KMS-11 (cell line): ENCODE measurements around the gene SPATA3.

Experiments used
- H2AFZ ChIP-seq: fragments of 200-600 bp; sonication (generic); 2 replicates; pipeline ENCODE4 v1.6.1; 2016; ENCODE audit warnings: antibody characterized with exemption, mixed run types, low read depth
- H3K27ac ChIP-seq: fragments of 200-600 bp; sonication (generic); 2 replicates; pipeline ENCODE4 v1.6.1; 2016; ENCODE audit warnings: mild to moderate bottlenecking, mixed run types
- H3K27me3 ChIP-seq: fragments of 200-600 bp; sonication (generic); 2 replicates; pipeline ENCODE4 v1.6.1; 2017; ENCODE audit warnings: mild to moderate bottlenecking, low read depth, mixed run types, moderate library complexity; ENCODE audit not compliant: insufficient read depth
- H3K36me3 ChIP-seq: fragments of 200-600 bp; sonication (generic); 2 replicates; pipeline ENCODE4 v1.6.1; 2017; ENCODE audit warnings: mild to moderate bottlenecking, mixed run types; ENCODE audit not compliant: insufficient read depth
- H3K4me1 ChIP-seq: fragments of 200-600 bp; sonication (generic); 2 replicates; pipeline ENCODE4 v1.6.1; 2016; ENCODE audit warnings: mild to moderate bottlenecking, low read depth, mixed run types; ENCODE audit not compliant: poor library complexity, severe bottlenecking
- H3K4me2 ChIP-seq: fragments of 200-600 bp; sonication (generic); 2 replicates; pipeline ENCODE4 v1.7.0; 2016; ENCODE audit warnings: mild to moderate bottlenecking, mixed run types
- H3K4me3 ChIP-seq: fragments of 200-600 bp; sonication (generic); IDR thresholded peaks from 2 replicates; pipeline ENCODE4 v1.6.1; 2017; ENCODE audit warnings: low read depth, low read length, mixed read lengths; ENCODE audit not compliant: insufficient read depth
- H3K79me2 ChIP-seq: fragments of 200-600 bp; sonication (generic); 2 replicates; pipeline ENCODE4 v1.6.1; 2016; ENCODE audit warnings: low read depth, mixed run types; ENCODE audit not compliant: insufficient read depth
- H3K9ac ChIP-seq: fragments of 200-600 bp; sonication (generic); 2 replicates; pipeline ENCODE4 v1.6.1; 2016; ENCODE audit warnings: mild to moderate bottlenecking, mixed run types
- H4K20me1 ChIP-seq: fragments of 200-600 bp; sonication (generic); 2 replicates; pipeline ENCODE4 v1.6.1; 2016; ENCODE audit warnings: mild to moderate bottlenecking, mixed run types; ENCODE audit not compliant: insufficient read depth
- TF ChIP-seq, protein P1 (sequence below): fragments of 200-600 bp; sonication (generic); conservative IDR thresholded peaks from 2 replicates; pipeline ENCODE4 v1.6.1; 2017; ENCODE audit warnings: low read depth, mild to moderate bottlenecking, antibody characterized with exemption, low read length, moderate library complexity, mixed read lengths

Gene SPATA3

DNA sequence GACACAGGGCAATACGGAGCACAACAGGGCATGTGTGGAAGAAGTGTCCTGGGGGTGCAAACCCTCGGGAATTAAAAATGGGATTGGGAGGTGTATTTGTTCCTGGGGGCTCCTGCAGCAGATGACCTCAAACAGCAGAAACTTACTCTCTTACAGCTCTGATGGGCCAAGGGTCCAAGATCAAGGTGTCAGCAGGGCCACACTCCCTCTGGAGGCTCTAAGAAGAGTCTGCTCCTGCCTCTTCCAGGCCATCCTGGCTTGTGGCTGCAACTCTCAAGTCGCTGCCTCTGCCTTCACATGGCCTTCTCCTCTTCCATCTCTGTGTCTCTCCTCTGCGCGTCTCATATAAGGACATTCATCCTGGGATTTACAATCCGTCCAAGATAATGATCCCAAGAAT, 12.4 kb upstream of the SPATA3 start:
- TF ChIP-seq, protein P1, sequence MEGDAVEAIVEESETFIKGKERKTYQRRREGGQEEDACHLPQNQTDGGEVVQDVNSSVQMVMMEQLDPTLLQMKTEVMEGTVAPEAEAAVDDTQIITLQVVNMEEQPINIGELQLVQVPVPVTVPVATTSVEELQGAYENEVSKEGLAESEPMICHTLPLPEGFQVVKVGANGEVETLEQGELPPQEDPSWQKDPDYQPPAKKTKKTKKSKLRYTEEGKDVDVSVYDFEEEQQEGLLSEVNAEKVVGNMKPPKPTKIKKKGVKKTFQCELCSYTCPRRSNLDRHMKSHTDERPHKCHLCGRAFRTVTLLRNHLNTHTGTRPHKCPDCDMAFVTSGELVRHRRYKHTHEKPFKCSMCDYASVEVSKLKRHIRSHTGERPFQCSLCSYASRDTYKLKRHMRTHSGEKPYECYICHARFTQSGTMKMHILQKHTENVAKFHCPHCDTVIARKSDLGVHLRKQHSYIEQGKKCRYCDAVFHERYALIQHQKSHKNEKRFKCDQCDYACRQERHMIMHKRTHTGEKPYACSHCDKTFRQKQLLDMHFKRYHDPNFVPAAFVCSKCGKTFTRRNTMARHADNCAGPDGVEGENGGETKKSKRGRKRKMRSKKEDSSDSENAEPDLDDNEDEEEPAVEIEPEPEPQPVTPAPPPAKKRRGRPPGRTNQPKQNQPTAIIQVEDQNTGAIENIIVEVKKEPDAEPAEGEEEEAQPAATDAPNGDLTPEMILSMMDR = no peak
- Histone ChIP-seq H3K36me3 (no peaks in the 10 kb centered on the region), H3K4me2 (peak overlapping the region; percentile 23; the same call in 1 of the 2 replicates), H3K4me1 (peaks cover 93% of the 10 kb centered on the region), H3K27me3 (no peaks in the 10 kb centered on the region), H3K4me3 (no peak overlapping the region), H4K20me1 (no peaks in the 10 kb centered on the region), H2AFZ (no peak overlapping the region), H3K9ac (no peak overlapping the region), H3K27ac (peak overlapping the region; percentile 61; the same call in 1 of the 2 replicates), H3K79me2 (no peaks in the 10 kb centered on the region)

DNA sequence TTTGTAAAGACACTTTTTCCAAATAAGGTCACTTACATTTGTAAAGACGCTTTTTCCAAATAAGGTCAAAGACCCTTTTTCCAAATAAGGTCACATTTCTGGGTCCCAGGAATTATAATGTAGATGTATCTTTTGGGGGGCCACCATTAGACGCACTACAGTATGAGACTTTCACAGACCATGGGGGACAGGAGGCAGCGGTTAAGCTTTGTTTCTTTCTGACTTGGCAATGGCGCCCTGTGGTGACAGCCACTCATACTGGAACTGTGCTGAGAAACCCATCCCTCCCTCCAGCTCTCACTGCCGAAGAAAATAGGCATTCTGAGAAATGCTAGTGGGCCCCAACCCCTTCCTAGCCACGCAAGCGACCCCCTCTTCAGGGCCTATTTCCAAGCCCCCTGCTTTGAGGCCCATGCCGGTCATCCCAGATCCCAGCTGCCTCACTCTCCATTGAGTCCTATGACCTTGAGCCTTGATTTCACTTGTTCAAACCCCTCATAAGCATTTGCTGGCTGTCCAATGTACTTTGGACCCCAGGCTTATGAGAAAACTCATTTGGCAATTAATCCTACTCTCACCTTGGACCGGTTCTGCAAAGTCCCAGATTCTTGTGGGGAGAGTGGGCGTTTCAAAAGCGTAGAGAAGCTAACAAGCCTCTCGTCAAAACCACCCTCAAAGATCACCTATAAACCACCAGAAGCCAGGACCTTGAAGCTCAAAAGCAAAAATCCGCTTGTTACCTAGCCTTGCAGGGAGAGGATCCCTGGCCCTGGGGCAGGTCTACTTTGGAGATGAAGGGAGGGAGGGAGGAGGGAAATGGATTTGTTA, 11.3 kb upstream of the SPATA3 start:
- Histone ChIP-seq H4K20me1 (no peaks in the 10 kb centered on the region), H3K9ac (peak overlapping the region; percentile 12; the same call in 1 of the 2 replicates), H3K4me3 (no peak overlapping the region), H3K27me3 (no peaks in the 10 kb centered on the region), H3K4me2 (peak overlapping the region; percentile 23; the same call in 1 of the 2 replicates), H3K36me3 (no peaks in the 10 kb centered on the region), H2AFZ (no peak overlapping the region), H3K4me1 (peaks cover 82% of the 10 kb centered on the region), H3K27ac (peak overlapping the region; percentile 61), H3K79me2 (no peaks in the 10 kb centered on the region)
- TF ChIP-seq, protein P1 = no peak

DNA sequence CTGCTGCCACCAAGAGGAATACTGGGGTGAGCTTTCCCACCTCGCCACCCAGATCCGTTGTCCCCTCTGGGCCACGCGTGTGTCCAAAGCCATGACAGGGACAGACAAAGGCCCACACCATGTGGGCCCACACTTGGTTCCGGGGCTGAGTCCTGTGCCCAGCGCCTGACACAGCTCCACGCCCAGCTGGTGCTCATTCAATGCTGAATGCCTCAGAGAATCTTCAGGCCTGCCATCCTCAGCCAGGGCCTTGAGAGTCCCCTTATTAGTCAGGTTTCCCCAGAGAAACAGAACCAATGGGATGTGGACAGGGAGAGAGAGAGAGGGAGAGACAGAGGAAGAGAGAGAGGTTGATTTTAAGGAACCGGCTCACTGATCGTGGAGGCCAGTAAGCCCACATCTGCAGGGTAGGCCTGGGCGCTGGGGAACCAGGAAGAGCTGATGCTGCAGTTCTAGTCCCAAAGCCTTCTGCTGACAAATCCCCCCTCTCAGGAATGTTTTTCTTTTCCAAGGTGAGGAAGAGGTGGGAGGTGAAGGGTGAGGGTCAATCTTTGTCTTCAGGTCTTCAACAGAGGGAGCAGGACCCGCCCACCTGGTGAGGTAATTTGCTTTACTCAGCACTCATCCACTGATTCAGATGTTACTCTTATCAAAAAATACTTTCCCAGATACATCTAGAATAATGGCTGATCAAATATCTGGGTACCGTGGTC, 10.2 kb upstream of the SPATA3 start:
- Histone ChIP-seq H3K4me3 (no peak overlapping the region), H3K9ac (no peak overlapping the region), H3K4me1 (peaks cover 72% of the 10 kb centered on the region), H2AFZ (peak overlapping the region; percentile 30; the same call in 1 of the 2 replicates), H3K4me2 (peak overlapping the region; percentile 23; the same call in 1 of the 2 replicates), H3K79me2 (no peaks in the 10 kb centered on the region), H4K20me1 (no peaks in the 10 kb centered on the region), H3K27me3 (no peaks in the 10 kb centered on the region), H3K36me3 (no peaks in the 10 kb centered on the region), H3K27ac (peak overlapping the region; percentile 61)
- TF ChIP-seq, protein P1 = no peak

DNA sequence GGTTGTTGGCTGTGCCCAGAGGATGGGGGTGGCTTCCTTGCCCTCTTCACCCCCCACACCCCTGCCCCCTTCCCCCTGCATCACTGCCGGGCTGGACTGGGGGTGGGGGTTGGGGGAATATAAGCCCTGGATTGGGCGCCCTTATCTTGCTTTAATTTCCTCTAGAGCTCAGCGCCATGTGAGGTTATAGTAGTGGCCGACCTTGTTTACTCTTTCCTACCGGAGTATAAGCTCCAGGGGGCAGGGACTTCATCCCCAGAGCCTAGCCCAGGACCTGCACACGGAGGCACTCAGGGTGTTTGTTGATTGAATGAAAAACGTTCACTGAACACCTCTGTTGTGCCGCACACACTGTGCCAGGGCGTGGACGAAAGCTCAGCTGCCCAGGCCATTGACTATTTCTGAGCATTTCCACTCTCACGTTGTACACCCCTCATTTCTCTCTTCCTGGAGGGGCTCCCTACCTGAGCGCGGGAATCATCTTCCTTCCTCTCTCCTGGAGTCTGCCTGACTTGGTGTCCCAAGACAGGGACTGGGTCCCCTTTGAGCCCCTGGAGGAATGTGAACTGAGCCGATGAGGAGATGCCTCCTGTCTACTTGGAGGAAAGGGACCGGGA, 9.3 kb upstream of the SPATA3 start:
- peak overlapping the region; percentile 33; the same call in 1 of the 2 replicates for H3K27ac ChIP-seq
- H2AFZ ChIP-seq = peak overlapping the region; percentile 96
- peak overlapping the region; percentile 81 for H3K4me2 ChIP-seq
- no peaks in the 10 kb centered on the region for H3K79me2 ChIP-seq
- no peaks in the 10 kb centered on the region for H3K27me3 ChIP-seq
- no peak overlapping the region for H3K4me3 ChIP-seq
- no peaks in the 10 kb centered on the region for H3K36me3 ChIP-seq
- H3K9ac ChIP-seq = peak overlapping the region; percentile 55; the same call in 1 of the 2 replicates
- no peaks in the 10 kb centered on the region for H4K20me1 ChIP-seq
- peaks cover 62% of the 10 kb centered on the region for H3K4me1 ChIP-seq
- TF ChIP-seq, protein P1 = no peak
